Body of pancreas (tissue), 4 donors: Measurements from ENCODE around the gene OR2A7.
"Not testable (repeated sequence)": the region's sequence is repeated elsewhere in the genome, so short reads cannot be mapped to it uniquely, and the experiment has no call there.

Source experiments
- CTCF ChIP-seq, 7 experiments: fragments of 450-650 bp in 4 of 7; fragments of 200-600 bp in 3 of 7; sonication (generic) in 3 of 7; IDR thresholded peaks; one replicate each; pipeline ENCODE4 v1.5.1; 2016 to 2019; ENCODE audit warnings: antibody characterized with exemption in 7 of 7
- POLR2A ChIP-seq, 3 donors: fragments of 450-650 bp; IDR thresholded peaks; one replicate each; pipeline ENCODE4 v1.6.1; 2016; ENCODE audit warnings: antibody characterized with exemption in 3 of 3, mild to moderate bottlenecking in 2 of 3

- not testable (repeated sequence) for TF ChIP-seq CTCF, POLR2A (IDR thresholded peaks at IDR 0.05)
Measured at GRCh38 chr7:144252307-144252706, 12.3 kb downstream of the OR2A7 start.
